GM21723 (cell line): ENCODE results near the gene ARMC8.

Experiments used
- ATAC-seq: cut with Tn5 transposase; IDR thresholded peaks from one replicate; pipeline ENCODE4 v1.9.1; 2021; ENCODE audit warnings: mild to moderate bottlenecking, moderate library complexity; ENCODE audit not compliant: unreplicated experiment

ARMC8 gene

GRCh38 chr3:138197524-138197923 lies 10.4 kb downstream of the ARMC8 start:
- no peak for ATAC-seq

GRCh38 chr3:138199851-138200250 lies 12.8 kb downstream of the ARMC8 start:
- peak; percentile 63 for ATAC-seq

- no peak for ATAC-seq
Measured at GRCh38 chr3:138200424-138200823, 13.3 kb downstream of the ARMC8 start.

GRCh38 chr3:138202945-138203701 lies 16.0 kb downstream of the ARMC8 start:
- no peak for ATAC-seq

GRCh38 chr3:138203938-138204337 lies 16.8 kb downstream of the ARMC8 start:
- no peak for ATAC-seq

GRCh38 chr3:138205527-138205926 lies 18.4 kb downstream of the ARMC8 start:
- ATAC-seq = no peak

- no peak for ATAC-seq
Measured at GRCh38 chr3:138206196-138206595, 19.1 kb downstream of the ARMC8 start.

- no peak for ATAC-seq
Measured at GRCh38 chr3:138210528-138210927, 23.4 kb downstream of the ARMC8 start.

GRCh38 chr3:138213398-138214085 lies 26.4 kb downstream of the ARMC8 start:
- no peak for ATAC-seq

- ATAC-seq = no peak
Measured at GRCh38 chr3:138219255-138219654, 32.2 kb downstream of the ARMC8 start.

- no peak for ATAC-seq
Measured at GRCh38 chr3:138220242-138220641, 33.1 kb downstream of the ARMC8 start.

- ATAC-seq = no peak
Measured at GRCh38 chr3:138220788-138221187, 33.7 kb downstream of the ARMC8 start.

GRCh38 chr3:138222131-138222941 lies 35.2 kb downstream of the ARMC8 start:
- no peak for ATAC-seq

GRCh38 chr3:138222942-138223287 lies 35.8 kb downstream of the ARMC8 start:
- ATAC-seq = no peak

- no peak for ATAC-seq
Measured at GRCh38 chr3:138227650-138228049, 40.5 kb downstream of the ARMC8 start.

- no peak for ATAC-seq
Measured at GRCh38 chr3:138230525-138230924, 43.4 kb downstream of the ARMC8 start.

- no peak for ATAC-seq
Measured at GRCh38 chr3:138232705-138233364, 45.7 kb downstream of the ARMC8 start.

GRCh38 chr3:138234401-138235179 lies 47.5 kb downstream of the ARMC8 start:
- ATAC-seq = no peak

- ATAC-seq = no peak
Measured at GRCh38 chr3:138238711-138239110, 51.6 kb downstream of the ARMC8 start.

GRCh38 chr3:138241061-138241460 lies 54.0 kb downstream of the ARMC8 start:
- ATAC-seq = no peak
